Lower lobe of right lung (tissue), 2 donors: ENCODE measurements around the gene BLOC1S4. TPM values are rescaled to one million over a fixed set of nuclear protein-coding genes. Genes with fewer than 3 reads are reported as not detected.

Source experiments
- ATAC-seq, 2 donors: fragments of 200-7000 bp; cut with Tn5 transposase; one replicate each; pipeline ENCODE4 v1.9.1; 2020 to 2022; ENCODE audit warnings: mild to moderate bottlenecking in 2 of 2, moderate library complexity in 2 of 2
- DNase-seq: peaks from one replicate; pipeline ENCODE4 v3.0.0-alpha.2; 2020
- H3K27ac ChIP-seq: fragments of 200-600 bp; one replicate; pipeline ENCODE4 v1.8.0; 2022
- H3K27me3 ChIP-seq: fragments of 200-600 bp; one replicate; pipeline ENCODE4 v1.8.0; 2022; ENCODE audit warnings: low read depth
- H3K36me3 ChIP-seq: fragments of 200-600 bp; one replicate; pipeline ENCODE4 v1.8.0; 2022; ENCODE audit warnings: mild to moderate bottlenecking
- H3K4me1 ChIP-seq: fragments of 200-600 bp; one replicate; pipeline ENCODE4 v1.8.0; 2022
- H3K4me3 ChIP-seq: fragments of 200-600 bp; one replicate; pipeline ENCODE4 v1.8.0; 2022; ENCODE audit warnings: mild to moderate bottlenecking
- H3K9me3 ChIP-seq: fragments of 200-600 bp; one replicate; pipeline ENCODE4 v1.8.0; 2022
- CTCF ChIP-seq: fragments of 200-600 bp; IDR thresholded peaks from one replicate; pipeline ENCODE4 v1.8.0; 2022; ENCODE audit warnings: antibody characterized with exemption, mild to moderate bottlenecking
- intact Hi-C: fragments of 100-400 bp; cut with DNase I; formaldehyde crosslinking; loops from one replicate; pipeline ENCODE4 v1.11.0; 2022
- total RNA-seq: library from RNA; stranded (reverse); fragmentation: NEBNext Ultra II Directional; extraction: Animal tissue kit (Norgen Biotek cat#: 25700); gene quantifications from one replicate; pipeline ENCODE4 v1.2.1, GENCODE V29; 2021
- donor health status: DM: no; HTN: yes; CAD: no; lungs with severe emphysema.

Gene BLOC1S4
- total RNA-seq, 1 donor from 2014 or later, result 9.0 TPM

- peak overlapping the region; percentile 73 for H3K4me3 ChIP-seq
- no peak for TF ChIP-seq CTCF
- H3K9me3 ChIP-seq, result no peaks in the 10 kb centered on the region
- no peaks in the 10 kb centered on the region for H3K27me3 ChIP-seq
- H3K27ac ChIP-seq, result peak overlapping the region; percentile 95
- intact Hi-C loops, result loop anchor here (10.0 kb wide), 1 partner anchor 158 kb away; no protein-coding TSS in a partner anchor
- ATAC-seq, result no peak
- peaks cover 19% of the 10 kb centered on the region for H3K4me1 ChIP-seq
- no peaks in the 10 kb centered on the region for H3K36me3 ChIP-seq
- DNase-seq, result no peak
Measured at GRCh38 chr4:6716958-6717655, 1.1 kb downstream of the BLOC1S4 start.

- peaks cover 19% of the 10 kb centered on the region for H3K4me1 ChIP-seq
- no peak overlapping the region for H3K4me3 ChIP-seq
- ATAC-seq (no peak), DNase-seq (no peak)
- H3K9me3 ChIP-seq, result no peaks in the 10 kb centered on the region
- intact Hi-C loops, result loop anchor here (10.0 kb wide), 1 partner anchor 156 kb away; no protein-coding TSS in a partner anchor
- H3K27ac ChIP-seq, result no peak overlapping the region
- no peak for TF ChIP-seq CTCF
- no peaks in the 10 kb centered on the region for H3K36me3 ChIP-seq
- H3K27me3 ChIP-seq, result no peaks in the 10 kb centered on the region
Measured at GRCh38 chr4:6718932-6719610, 3.1 kb downstream of the BLOC1S4 start.

- H3K4me1 ChIP-seq, result peaks cover 19% of the 10 kb centered on the region
- no peak for ATAC-seq
- TF ChIP-seq CTCF, result no peak
- DNase-seq, result no peak
- no peak overlapping the region for H3K27ac ChIP-seq
- intact Hi-C loops, result loop anchor here (10.0 kb wide), 1 partner anchor 155 kb away; no protein-coding TSS in a partner anchor
- H3K36me3 ChIP-seq, result no peaks in the 10 kb centered on the region
- H3K9me3 ChIP-seq, result no peaks in the 10 kb centered on the region
- no peak overlapping the region for H3K4me3 ChIP-seq
- H3K27me3 ChIP-seq, result no peaks in the 10 kb centered on the region
Measured at GRCh38 chr4:6719611-6720179, 3.7 kb downstream of the BLOC1S4 start.

- peak; percentile 93 for TF ChIP-seq CTCF
- no peaks in the 10 kb centered on the region for H3K9me3 ChIP-seq
- intact Hi-C loops, result no loop called here
- H3K36me3 ChIP-seq, result no peaks in the 10 kb centered on the region
- H3K4me1 ChIP-seq, result peaks cover 19% of the 10 kb centered on the region
- no peak overlapping the region for H3K4me3 ChIP-seq
- no peak overlapping the region for H3K27ac ChIP-seq
- ATAC-seq (peak; percentile 74 to 77), DNase-seq (peak; percentile 85)
- H3K27me3 ChIP-seq, result no peaks in the 10 kb centered on the region
Measured at GRCh38 chr4:6720202-6720699, 4.3 kb downstream of the BLOC1S4 start.

- intact Hi-C loops, result no loop called here
- Histone ChIP-seq H3K36me3 (no peaks in the 10 kb centered on the region), H3K4me3 (no peak overlapping the region), H3K27me3 (no peaks in the 10 kb centered on the region), H3K27ac (no peak overlapping the region), H3K4me1 (peaks cover 19% of the 10 kb centered on the region), H3K9me3 (no peaks in the 10 kb centered on the region)
- ATAC-seq (no peak), DNase-seq (no peak)
- TF ChIP-seq CTCF, result no peak
Measured at GRCh38 chr4:6721121-6721520, 5.1 kb downstream of the BLOC1S4 start.
